ENCODE results near the gene GZMA.

DNA sequence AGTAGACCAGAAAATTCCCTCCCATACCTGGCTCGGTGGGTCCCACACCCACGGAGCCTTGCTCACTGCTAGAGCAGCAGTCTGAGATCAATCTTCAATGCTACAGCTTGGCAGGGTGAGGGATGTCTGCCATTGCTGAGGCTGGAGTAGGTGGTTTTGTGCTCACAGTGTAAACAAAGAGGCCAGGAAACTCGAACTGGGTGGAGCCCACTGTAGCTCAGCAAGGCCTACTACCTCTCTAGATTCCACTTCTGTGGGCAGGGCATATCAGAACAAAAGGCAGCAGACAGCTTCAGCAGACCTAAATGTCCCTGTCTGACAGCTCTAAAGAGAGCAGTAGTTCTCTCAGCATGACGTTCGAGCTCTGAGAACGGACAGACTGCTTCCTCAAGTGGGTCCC lies 5.6 kb upstream of the GZMA start:
- TF ChIP-seq SMC3 (IDR thresholded peaks at IDR 0.05) (no peak), EP300 (IDR thresholded peaks at IDR 0.05) (no peak), RAD21 (conservative IDR thresholded peaks at IDR 0.05 in 1 of 2, IDR thresholded peaks at IDR 0.05 in 1 of 2) (no peak), ZC3H11A (IDR thresholded peaks at IDR 0.05) (no peak), RCOR1 (IDR thresholded peaks at IDR 0.05; ENCODE audit: low read depth, low read length) (no peak), POLR2A (IDR thresholded peaks at IDR 0.05; ENCODE audit: low read length) (no peak)
- TF ChIP-seq, protein P1, sequence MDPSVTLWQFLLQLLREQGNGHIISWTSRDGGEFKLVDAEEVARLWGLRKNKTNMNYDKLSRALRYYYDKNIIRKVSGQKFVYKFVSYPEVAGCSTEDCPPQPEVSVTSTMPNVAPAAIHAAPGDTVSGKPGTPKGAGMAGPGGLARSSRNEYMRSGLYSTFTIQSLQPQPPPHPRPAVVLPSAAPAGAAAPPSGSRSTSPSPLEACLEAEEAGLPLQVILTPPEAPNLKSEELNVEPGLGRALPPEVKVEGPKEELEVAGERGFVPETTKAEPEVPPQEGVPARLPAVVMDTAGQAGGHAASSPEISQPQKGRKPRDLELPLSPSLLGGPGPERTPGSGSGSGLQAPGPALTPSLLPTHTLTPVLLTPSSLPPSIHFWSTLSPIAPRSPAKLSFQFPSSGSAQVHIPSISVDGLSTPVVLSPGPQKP (IDR thresholded peaks at IDR 0.05; ENCODE audit: low read depth, low read length): no peak
- TF ChIP-seq, protein P2, sequence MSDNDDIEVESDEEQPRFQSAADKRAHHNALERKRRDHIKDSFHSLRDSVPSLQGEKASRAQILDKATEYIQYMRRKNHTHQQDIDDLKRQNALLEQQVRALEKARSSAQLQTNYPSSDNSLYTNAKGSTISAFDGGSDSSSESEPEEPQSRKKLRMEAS (IDR thresholded peaks at IDR 0.05): no peak
- TF ChIP-seq, protein P3, sequence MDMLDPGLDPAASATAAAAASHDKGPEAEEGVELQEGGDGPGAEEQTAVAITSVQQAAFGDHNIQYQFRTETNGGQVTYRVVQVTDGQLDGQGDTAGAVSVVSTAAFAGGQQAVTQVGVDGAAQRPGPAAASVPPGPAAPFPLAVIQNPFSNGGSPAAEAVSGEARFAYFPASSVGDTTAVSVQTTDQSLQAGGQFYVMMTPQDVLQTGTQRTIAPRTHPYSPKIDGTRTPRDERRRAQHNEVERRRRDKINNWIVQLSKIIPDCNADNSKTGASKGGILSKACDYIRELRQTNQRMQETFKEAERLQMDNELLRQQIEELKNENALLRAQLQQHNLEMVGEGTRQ (IDR thresholded peaks at IDR 0.05): no peak
- TF ChIP-seq, protein P4, sequence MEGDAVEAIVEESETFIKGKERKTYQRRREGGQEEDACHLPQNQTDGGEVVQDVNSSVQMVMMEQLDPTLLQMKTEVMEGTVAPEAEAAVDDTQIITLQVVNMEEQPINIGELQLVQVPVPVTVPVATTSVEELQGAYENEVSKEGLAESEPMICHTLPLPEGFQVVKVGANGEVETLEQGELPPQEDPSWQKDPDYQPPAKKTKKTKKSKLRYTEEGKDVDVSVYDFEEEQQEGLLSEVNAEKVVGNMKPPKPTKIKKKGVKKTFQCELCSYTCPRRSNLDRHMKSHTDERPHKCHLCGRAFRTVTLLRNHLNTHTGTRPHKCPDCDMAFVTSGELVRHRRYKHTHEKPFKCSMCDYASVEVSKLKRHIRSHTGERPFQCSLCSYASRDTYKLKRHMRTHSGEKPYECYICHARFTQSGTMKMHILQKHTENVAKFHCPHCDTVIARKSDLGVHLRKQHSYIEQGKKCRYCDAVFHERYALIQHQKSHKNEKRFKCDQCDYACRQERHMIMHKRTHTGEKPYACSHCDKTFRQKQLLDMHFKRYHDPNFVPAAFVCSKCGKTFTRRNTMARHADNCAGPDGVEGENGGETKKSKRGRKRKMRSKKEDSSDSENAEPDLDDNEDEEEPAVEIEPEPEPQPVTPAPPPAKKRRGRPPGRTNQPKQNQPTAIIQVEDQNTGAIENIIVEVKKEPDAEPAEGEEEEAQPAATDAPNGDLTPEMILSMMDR (IDR thresholded peaks at IDR 0.05): no peak
- TF ChIP-seq, protein P5, sequence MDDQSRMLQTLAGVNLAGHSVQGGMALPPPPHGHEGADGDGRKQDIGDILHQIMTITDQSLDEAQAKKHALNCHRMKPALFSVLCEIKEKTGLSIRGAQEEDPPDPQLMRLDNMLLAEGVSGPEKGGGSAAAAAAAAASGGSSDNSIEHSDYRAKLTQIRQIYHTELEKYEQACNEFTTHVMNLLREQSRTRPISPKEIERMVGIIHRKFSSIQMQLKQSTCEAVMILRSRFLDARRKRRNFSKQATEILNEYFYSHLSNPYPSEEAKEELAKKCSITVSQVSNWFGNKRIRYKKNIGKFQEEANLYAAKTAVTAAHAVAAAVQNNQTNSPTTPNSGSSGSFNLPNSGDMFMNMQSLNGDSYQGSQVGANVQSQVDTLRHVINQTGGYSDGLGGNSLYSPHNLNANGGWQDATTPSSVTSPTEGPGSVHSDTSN (IDR thresholded peaks at IDR 0.05): no peak

All from A549 (cell line).